OCI-LY1 (cell line): ENCODE measurements around the gene DTNBP1.

Source experiments
- H2AFZ ChIP-seq: fragments of 200-600 bp; sonication (generic), shearing (Covaris generic); 2 replicates; pipeline ENCODE4 v1.6.0; 2014; ENCODE audit warnings: antibody characterized with exemption, mild to moderate bottlenecking, low read length
- H3F3A ChIP-seq: fragments of 200-600 bp; sonication (generic), shearing (Covaris generic); 2 replicates; pipeline ENCODE4 v1.6.0; 2014; ENCODE audit warnings: mild to moderate bottlenecking, antibody characterized with exemption, low read length, moderate library complexity; ENCODE audit not compliant: insufficient read depth
- H3K27ac ChIP-seq: fragments of 200-600 bp; sonication (generic); 2 replicates; pipeline ENCODE4 v1.5.1; 2014; ENCODE audit warnings: low read length, mixed run types, mild to moderate bottlenecking, low read depth; ENCODE audit not compliant: poor library complexity, severe bottlenecking
- H3K27me3 ChIP-seq: fragments of 200-600 bp; sonication (generic); 2 replicates; pipeline ENCODE4 v1.6.0; 2014; ENCODE audit warnings: antibody characterized with exemption, mild to moderate bottlenecking, low read length, moderate library complexity; ENCODE audit not compliant: insufficient read depth
- H3K36me3 ChIP-seq: fragments of 200-600 bp; sonication (generic); 2 replicates; pipeline ENCODE4 v1.6.1; 2014; ENCODE audit warnings: mild to moderate bottlenecking, antibody characterized with exemption, low read length, moderate library complexity, mixed read lengths; ENCODE audit not compliant: insufficient read depth
- H3K4me1 ChIP-seq: fragments of 200-600 bp; sonication (generic); 2 replicates; pipeline ENCODE4 v1.5.1; 2014; ENCODE audit warnings: mild to moderate bottlenecking, low read length, moderate library complexity; ENCODE audit not compliant: insufficient read depth, severe bottlenecking
- H3K4me2 ChIP-seq: fragments of 200-600 bp; sonication (generic), shearing (Covaris generic); 2 replicates; pipeline ENCODE4 v1.6.1; 2014; ENCODE audit warnings: low read length
- H3K4me3 ChIP-seq: fragments of 200-600 bp; sonication (generic); 2 replicates; pipeline ENCODE4 v1.5.1; 2014; ENCODE audit warnings: low read length, low read depth, mild to moderate bottlenecking, mixed read lengths; ENCODE audit not compliant: poor library complexity, severe bottlenecking
- H3K79me2 ChIP-seq: fragments of 200-600 bp; shearing (Covaris generic); 2 replicates; pipeline ENCODE4 v1.6.1; 2016; ENCODE audit warnings: mixed run types, low read length, mixed read lengths; ENCODE audit not compliant: insufficient read depth
- H3K9ac ChIP-seq: fragments of 200-600 bp; sonication (generic), shearing (Covaris generic); 2 replicates; pipeline ENCODE4 v1.6.1; 2014; ENCODE audit warnings: mild to moderate bottlenecking, low read length, mixed read lengths
- H3K9me2 ChIP-seq: fragments of 200-600 bp; sonication (generic), shearing (Covaris generic); 2 replicates; pipeline ENCODE4 v1.6.1; 2014; ENCODE audit warnings: low read depth, mild to moderate bottlenecking, low read length, mixed read lengths
- H3K9me3 ChIP-seq: fragments of 200-600 bp; shearing (Covaris generic); 2 replicates; pipeline ENCODE4 v1.6.1; 2014; ENCODE audit warnings: low read length, mixed read lengths
- H4K20me1 ChIP-seq: fragments of 200-600 bp; sonication (generic), shearing (Covaris generic); 2 replicates; pipeline ENCODE4 v1.6.0; 2016; ENCODE audit warnings: mild to moderate bottlenecking, low read length; ENCODE audit not compliant: insufficient read depth
- CTCF ChIP-seq: fragments of 200-600 bp; sonication (generic), shearing (Covaris generic); IDR thresholded peaks from 2 replicates; pipeline ENCODE4 v1.5.1; 2017; ENCODE audit warnings: mild to moderate bottlenecking, antibody characterized with exemption, low read length, moderate library complexity, mixed read lengths
- EZH2 ChIP-seq: fragments of 200-600 bp; sonication (generic), shearing (Covaris generic); IDR thresholded peaks from 2 replicates; pipeline ENCODE4 v1.8.0; 2017; ENCODE audit warnings: borderline replicate concordance, mixed run types, mild to moderate bottlenecking, antibody characterized with exemption, low read length, moderate library complexity, mixed read lengths

Gene DTNBP1

GRCh38 chr6:15586503-15586902 is 76.3 kb downstream of the DTNBP1 start:
- Histone ChIP-seq H3K9ac (no peak overlapping the region), H2AFZ (no peak overlapping the region), H3K4me1 (peaks cover 9% of the 10 kb centered on the region), H3K4me2 (no peak overlapping the region), H3K27me3 (no peaks in the 10 kb centered on the region), H3K9me3 (no peaks in the 10 kb centered on the region), H3F3A (no peaks in the 10 kb centered on the region), H3K4me3 (no peak overlapping the region), H3K9me2 (no peaks in the 10 kb centered on the region), H3K36me3 (no peaks in the 10 kb centered on the region), H4K20me1 (no peaks in the 10 kb centered on the region), H3K79me2 (no peaks in the 10 kb centered on the region), H3K27ac (no peak overlapping the region)
- TF ChIP-seq EZH2, result no peak

- Histone ChIP-seq H3K4me1 (peaks cover 9% of the 10 kb centered on the region), H3K9ac (no peak overlapping the region)
- TF ChIP-seq CTCF (no peak), EZH2 (no peak)
Measured at GRCh38 chr6:15585760-15586214, 77.0 kb downstream of the DTNBP1 start.

GRCh38 chr6:15582499-15582898 is 80.3 kb downstream of the DTNBP1 start:
- Histone ChIP-seq H3K27ac (no peak overlapping the region), H3K9ac (no peak overlapping the region), H4K20me1 (no peaks in the 10 kb centered on the region), H3K36me3 (no peaks in the 10 kb centered on the region), H3K9me3 (no peaks in the 10 kb centered on the region), H3F3A (no peaks in the 10 kb centered on the region), H3K4me1 (peaks cover 9% of the 10 kb centered on the region), H3K4me2 (no peak overlapping the region), H3K27me3 (no peaks in the 10 kb centered on the region), H3K4me3 (no peak overlapping the region), H2AFZ (no peak overlapping the region), H3K79me2 (no peaks in the 10 kb centered on the region; the same call in 1 of the 2 replicates), H3K9me2 (no peaks in the 10 kb centered on the region)
- TF ChIP-seq EZH2, result no peak
- no peak for TF ChIP-seq CTCF

More at GRCh38 chr6:15585760-15586214, 77.0 kb downstream of the DTNBP1 start:
- no peaks in the 10 kb centered on the region for H3F3A ChIP-seq
- no peak overlapping the region for H2AFZ ChIP-seq
- no peaks in the 10 kb centered on the region for H4K20me1 ChIP-seq
- H3K9me2 ChIP-seq, result no peaks in the 10 kb centered on the region
- H3K27me3 ChIP-seq, result no peaks in the 10 kb centered on the region
- H3K9me3 ChIP-seq, result no peaks in the 10 kb centered on the region
- H3K4me2 ChIP-seq, result no peak overlapping the region
- H3K79me2 ChIP-seq, result no peaks in the 10 kb centered on the region
- H3K27ac ChIP-seq, result no peak overlapping the region
- no peaks in the 10 kb centered on the region for H3K36me3 ChIP-seq
- no peak overlapping the region for H3K4me3 ChIP-seq

GRCh38 chr6:15581751-15582150 is 81.1 kb downstream of the DTNBP1 start:
- Histone ChIP-seq H3K79me2 (no peaks in the 10 kb centered on the region; the same call in 1 of the 2 replicates), H3K9me2 (no peaks in the 10 kb centered on the region), H4K20me1 (no peaks in the 10 kb centered on the region), H3K27ac (no peak overlapping the region), H3K36me3 (no peaks in the 10 kb centered on the region), H3K4me3 (no peak overlapping the region), H3K27me3 (no peaks in the 10 kb centered on the region), H3K4me2 (no peak overlapping the region), H3F3A (no peaks in the 10 kb centered on the region), H3K9me3 (no peaks in the 10 kb centered on the region), H2AFZ (no peak overlapping the region), H3K4me1 (peaks cover 9% of the 10 kb centered on the region), H3K9ac (no peak overlapping the region)
- no peak for TF ChIP-seq EZH2
- no peak for TF ChIP-seq CTCF
